K562 (cell line): ENCODE measurements around the gene DPP10. TPM values are rescaled to one million over a fixed set of nuclear protein-coding genes. Genes with fewer than 3 reads are reported as not detected.

Experiments
- BRD4 ChIP-seq: fragments of 200-600 bp; sonication (generic); IDR thresholded peaks from 2 replicates; pipeline ENCODE4 v1.6.1; 2017; ENCODE audit warnings: inconsistent platforms
- CCAR2 ChIP-seq: fragments of 200-400 bp; formaldehyde crosslinking; IDR thresholded peaks from 2 replicates; pipeline ENCODE4 v1.6.1; 2017; ENCODE audit warnings: mild to moderate bottlenecking, low read depth, low read length
- ETV6 ChIP-seq, 3 experiments: fragments of 150-350 bp in 1 of 3; sonication (generic) in 1 of 3; formaldehyde crosslinking in 1 of 3; IDR thresholded peaks; 2 replicates each; pipeline versions ENCODE4 v1.6.1 to v1.8.0; 2014 to 2022; ENCODE audit warnings: borderline replicate concordance in 2 of 3, low read depth in 2 of 3, antibody characterized with exemption in 1 of 3, low read length in 1 of 3, mild to moderate bottlenecking in 1 of 3, missing genetic modification reagents in 1 of 3
- KAT8 ChIP-seq: fragments of 450-650 bp; IDR thresholded peaks from 2 replicates; pipeline ENCODE4 v1.6.1; 2016; ENCODE audit warnings: low read depth, mild to moderate bottlenecking
- RBM15 ChIP-seq: fragments of 200-400 bp; formaldehyde crosslinking; IDR thresholded peaks from 2 replicates; pipeline ENCODE4 v1.6.1; 2018; ENCODE audit warnings: mild to moderate bottlenecking, low read length, moderate library complexity; ENCODE audit not compliant: insufficient read depth
- ZNF280A ChIP-seq: fragments of 450-650 bp; IDR thresholded peaks from 2 replicates; pipeline ENCODE4 v1.6.1; 2018; ENCODE audit warnings: mild to moderate bottlenecking, low read depth; ENCODE audit not compliant: partially characterized antibody
- ZNF384 ChIP-seq: IDR thresholded peaks from 2 replicates; pipeline ENCODE4 v1.6.1; 2012; ENCODE audit warnings: low read depth, low read length, improper control_type of control experiment
- polyA plus RNA-seq, 8 experiments: library from polyadenylated mRNA; depleted of rRNA in 4 of 8; stranded (reverse) in 5 of 8; unstranded in 3 of 8; fragments of >200 nt; fragmentation: Nextera tagmentation in 2 of 8; fragmentation: Illumina TruSeq in 1 of 8; extraction: Ambion mirVana in 2 of 8; extraction: Trizol in 1 of 8; gene quantifications; 2 replicates each; pipeline versions ENCODE4 v1.2.1 to v1.2.3, GENCODE V29; 2011 to 2014; ENCODE audit warnings: inconsistent platforms in 1 of 8, missing spikeins in 1 of 8
- total RNA-seq, 7 experiments: library from RNA; depleted of rRNA in 6 of 7; stranded (reverse); fragments of >200 nt in 6 of 7; fragmentation: Illumina TruSeq in 2 of 7; extraction: Trizol in 2 of 7; gene quantifications; 2 replicates each; pipeline versions ENCODE4 v1.2.1 to v1.2.3, GENCODE V29; 2011 to 2021; ENCODE audit warnings: low replicate concordance in 1 of 7
- TF ChIP-seq, protein P1 (sequence below): fragments of 250-450 bp; sonication (Bioruptor Pico); IDR thresholded peaks from 2 replicates; pipeline ENCODE4 v1.6.1; 2021; ENCODE audit warnings: mild to moderate bottlenecking
- TF ChIP-seq, protein P2 (sequence below): sonication (generic); formaldehyde crosslinking; IDR thresholded peaks from 2 replicates; pipeline ENCODE4 v1.8.1; 2023; ENCODE audit warnings: mild to moderate bottlenecking, missing genetic modification reagents

The DPP10 gene
- total and polyA plus RNA-seq, 9 of the 15 experiments (the other 6 are each of a cell fraction or from before 2014, with no cell fraction given): not detected

DNA sequence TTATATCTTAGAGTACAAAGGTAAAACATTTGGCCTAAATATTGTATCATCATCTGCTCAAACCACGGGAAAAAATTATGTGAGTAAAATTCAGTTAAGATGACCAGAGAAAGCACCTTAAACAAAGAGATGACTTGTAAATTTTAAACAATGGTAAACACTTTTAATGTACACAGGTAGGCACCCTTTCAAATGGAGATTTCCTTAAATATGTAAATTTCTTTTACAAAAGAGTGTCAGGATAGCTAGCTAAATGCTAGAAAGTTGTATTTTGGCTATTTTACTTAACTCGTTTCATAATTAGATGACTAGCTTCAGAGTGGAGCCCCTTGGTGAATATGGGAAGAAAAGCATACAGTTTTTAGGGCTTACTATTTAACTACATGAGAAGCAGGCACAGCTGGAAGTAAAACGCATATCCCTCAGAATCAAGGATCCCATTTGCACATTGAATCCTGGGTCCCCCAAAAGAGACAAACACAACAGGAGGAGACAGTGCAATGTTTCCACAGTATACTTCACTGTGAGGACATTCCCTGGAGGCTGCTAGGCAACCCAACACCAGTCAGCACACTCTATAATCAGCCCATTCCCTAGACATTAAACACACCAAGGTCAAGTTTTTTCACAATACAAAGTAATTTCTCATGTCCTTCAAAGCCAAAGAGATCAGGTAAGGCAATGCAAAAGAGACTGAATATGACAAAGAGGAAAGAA is 1154.4 kb downstream of the DPP10 start (continued):
- no peak for TF ChIP-seq ZNF280A
- no peak for TF ChIP-seq CCAR2
- no peak for TF ChIP-seq ZNF384
- TF ChIP-seq ETV6 (IDR thresholded peaks at IDR 0.05; ENCODE audit: borderline replicate concordance in 1 of 2, low read depth in 2 of 2, low read length in 1 of 2): no peak
- no peak for TF ChIP-seq ETV6 (CRISPR knock-in tag; IDR thresholded peaks at IDR 0.05; ENCODE audit: borderline replicate concordance)
- no peak for TF ChIP-seq KAT8
- TF ChIP-seq BRD4: no peak
- TF ChIP-seq, protein P1, sequence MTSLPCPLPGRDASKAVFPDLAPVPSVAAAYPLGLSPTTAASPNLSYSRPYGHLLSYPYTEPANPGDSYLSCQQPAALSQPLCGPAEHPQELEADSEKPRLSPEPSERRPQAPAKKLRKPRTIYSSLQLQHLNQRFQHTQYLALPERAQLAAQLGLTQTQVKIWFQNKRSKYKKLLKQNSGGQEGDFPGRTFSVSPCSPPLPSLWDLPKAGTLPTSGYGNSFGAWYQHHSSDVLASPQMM (CRISPR knock-in tag): no peak
- TF ChIP-seq, protein P2, sequence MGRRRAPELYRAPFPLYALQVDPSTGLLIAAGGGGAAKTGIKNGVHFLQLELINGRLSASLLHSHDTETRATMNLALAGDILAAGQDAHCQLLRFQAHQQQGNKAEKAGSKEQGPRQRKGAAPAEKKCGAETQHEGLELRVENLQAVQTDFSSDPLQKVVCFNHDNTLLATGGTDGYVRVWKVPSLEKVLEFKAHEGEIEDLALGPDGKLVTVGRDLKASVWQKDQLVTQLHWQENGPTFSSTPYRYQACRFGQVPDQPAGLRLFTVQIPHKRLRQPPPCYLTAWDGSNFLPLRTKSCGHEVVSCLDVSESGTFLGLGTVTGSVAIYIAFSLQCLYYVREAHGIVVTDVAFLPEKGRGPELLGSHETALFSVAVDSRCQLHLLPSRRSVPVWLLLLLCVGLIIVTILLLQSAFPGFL (CRISPR knock-in tag): no peak
- no peak for TF ChIP-seq RBM15
